Activated gamma-delta T cell treated with anti-CD3 and anti-CD28 coated beads, Interleukin-2, amount 50 U/mL, for 16 hours (primary cell): Measurements from ENCODE around the gene CD38.
A peak's percentile ranks its signal among the peaks of the same experiment; 100 is the strongest.
"Not testable (repeated sequence)": the region's sequence is repeated elsewhere in the genome, so short reads cannot be mapped to it uniquely, and the experiment has no call there.

ENCODE experiments used
- DNase-seq: peaks from one replicate; pipeline ENCODE4 v3.0.0-alpha.2; 2020; ENCODE audit warnings: low read depth

Gene CD38

DNA sequence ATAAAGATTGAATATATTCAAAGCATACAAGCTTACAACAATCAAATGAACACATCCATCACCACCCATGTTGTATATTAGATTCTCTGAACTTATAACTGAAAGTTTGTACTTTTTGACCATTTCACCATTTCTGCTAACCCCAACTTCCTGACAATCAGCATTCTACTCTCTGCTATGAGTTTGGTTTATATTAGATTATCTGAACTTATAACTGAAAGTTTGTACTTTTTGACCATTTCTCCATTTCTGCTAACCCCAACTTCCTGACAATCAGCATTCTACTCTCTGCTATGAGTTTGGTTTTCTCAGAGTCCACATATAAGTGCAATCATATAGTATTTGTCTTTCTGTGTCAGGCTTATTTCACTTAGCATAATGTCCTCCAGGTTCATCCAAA, 15.7 kb upstream of the CD38 start:
- DNase-seq = not testable (repeated sequence)

DNA sequence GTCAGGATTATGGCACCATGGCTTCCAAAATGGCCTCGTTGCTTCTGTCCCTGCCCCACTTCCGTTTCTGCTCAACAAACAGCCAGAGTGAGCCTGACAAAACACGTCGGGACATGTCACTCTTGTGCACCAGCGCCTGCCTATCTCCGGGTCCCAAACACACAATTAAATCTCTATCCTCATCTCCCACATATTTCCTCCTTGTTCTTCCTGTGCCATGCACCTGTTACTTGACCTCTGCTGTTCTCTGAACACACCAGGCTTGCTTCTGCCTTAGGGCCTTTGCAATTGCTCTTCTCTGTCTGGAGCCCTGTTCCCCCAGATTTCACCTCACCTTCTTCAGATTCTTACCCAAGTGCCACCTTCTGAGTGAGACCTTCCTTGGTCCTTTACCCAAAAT, 12.7 kb upstream of the CD38 start:
- no peak for DNase-seq

DNA sequence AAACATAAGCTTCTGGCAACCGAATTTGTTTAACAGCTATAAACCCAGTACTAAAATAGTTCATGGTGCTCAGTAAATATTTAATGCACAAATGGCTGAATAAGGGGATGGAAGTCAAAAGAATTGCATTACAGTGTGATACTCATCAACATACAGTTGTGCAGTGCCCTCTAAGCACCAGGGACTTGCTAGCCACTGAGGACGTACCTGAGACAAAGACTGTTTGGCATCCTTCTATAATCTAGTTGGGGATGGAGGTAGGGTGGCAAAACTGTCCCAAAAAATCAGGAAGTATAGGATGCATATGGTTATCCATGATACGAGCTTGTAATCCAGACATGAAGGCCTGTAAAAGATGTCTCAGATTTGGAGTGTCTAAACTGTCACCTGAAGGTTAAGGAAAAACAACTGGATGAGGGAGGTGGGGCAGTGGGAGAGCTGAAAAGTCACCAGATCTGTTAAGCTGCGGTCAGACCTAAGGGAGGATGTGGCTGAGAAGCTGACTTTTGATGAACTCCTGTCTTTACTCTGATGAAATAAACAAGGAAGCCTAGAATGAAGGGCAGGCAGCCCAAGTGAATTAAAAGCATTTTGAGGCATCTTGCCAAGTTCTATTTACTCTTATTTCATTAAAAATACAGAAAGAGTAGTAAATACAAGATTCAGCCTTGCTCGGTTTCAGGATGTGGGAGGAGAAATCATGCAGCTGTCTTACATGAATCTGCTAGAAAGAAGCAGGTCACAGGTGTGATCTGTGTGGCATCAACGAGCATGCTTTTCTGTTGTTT, 12.0 kb upstream of the CD38 start:
- peak; percentile 11 for DNase-seq

DNA sequence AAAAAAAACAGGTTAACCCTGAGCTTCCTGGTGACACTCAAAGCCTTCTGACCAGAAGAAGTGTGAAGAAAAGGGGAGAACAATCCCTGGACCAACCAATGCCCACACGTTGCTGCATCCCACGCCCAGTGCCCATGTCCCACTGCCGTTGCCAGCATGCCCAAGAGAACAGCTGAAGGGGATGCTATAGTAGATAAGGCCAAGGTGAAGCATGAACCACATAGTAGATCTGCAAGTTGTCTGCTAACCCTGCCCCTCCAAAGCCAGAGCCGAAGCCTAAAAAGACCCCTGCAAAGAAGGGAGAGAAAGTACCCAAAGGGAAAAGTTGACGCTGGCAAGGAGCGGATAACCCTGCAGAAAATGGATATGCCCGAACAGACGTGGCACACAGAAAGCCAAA, 11.3 kb upstream of the CD38 start:
- DNase-seq = no peak

DNA sequence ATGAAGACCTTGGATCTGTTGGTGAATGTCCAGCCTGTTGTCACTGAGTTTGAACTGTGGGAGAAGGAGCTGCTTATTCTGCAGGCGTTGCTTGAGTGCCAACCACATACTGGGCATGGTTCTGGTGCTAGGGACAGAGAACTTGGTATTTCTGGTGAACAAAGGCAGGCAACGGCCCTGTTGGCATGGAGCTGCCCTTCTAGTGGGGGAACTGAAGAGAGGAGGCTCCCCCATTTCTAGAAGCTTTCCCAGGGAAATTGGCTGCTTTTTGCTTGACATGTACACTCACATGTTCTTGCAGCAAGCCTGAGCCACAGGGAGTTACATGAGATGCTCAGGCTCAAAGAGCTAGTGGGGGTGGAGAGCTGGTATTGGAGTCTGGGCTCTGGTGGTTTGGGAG, 8.9 kb upstream of the CD38 start:
- no peak for DNase-seq

DNA sequence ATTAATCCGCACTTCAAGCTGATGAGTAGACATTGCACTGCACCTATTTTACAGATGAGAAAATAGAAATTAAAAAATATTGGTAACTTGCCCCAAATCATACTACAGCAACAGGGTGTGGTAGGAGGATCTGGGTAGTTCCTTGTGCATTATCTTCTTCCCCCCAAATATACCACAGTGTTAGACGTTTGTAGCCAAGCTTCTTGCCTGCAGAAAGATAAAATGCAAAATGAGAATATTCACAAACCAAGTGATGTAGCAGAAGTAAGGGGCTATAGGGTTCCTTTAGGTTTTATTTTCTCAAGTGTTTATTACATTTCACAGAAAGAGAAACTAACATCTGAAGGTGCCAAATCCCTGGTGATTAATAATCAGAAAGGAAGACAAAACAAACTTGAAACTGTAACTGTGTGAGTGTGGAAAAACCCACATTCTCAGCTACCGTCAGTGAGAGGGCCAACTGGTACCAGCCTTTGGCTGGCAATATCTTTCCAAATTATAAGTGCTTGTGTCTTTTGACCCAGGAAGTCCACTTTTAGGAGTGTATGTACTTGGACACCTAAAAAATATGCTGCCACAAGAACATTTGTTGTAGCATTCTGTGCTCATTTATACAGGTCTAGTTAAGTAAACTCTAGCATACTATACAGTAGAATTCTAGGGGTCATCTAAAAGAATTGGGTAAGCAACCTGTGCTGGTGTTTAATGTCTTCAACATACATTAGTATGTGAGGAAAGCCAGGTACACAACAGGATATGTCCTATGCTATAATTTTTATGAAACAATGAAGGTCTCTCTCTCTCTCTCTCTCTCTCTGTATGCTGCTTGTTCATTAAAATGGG, 6.7 kb upstream of the CD38 start:
- no peak for DNase-seq

DNA sequence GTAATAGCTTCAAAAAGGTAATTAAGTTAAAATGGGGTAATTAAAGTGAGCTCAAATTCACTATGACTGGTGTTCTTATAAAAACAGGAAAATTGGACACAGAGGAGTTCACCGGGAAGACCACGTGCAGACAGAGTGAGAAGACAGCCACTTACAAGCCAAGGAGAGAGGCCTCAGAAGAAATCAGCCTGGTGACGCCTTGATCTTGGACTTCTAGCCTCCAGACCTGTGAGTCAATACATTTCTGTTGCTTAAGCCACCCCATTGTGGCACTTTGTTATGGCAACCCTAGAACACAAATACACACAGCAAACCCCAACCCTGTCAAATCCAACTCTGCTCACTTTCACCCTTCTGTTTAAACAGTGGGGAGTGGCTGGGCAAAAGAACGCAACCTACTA, 4.1 kb upstream of the CD38 start:
- DNase-seq = no peak

DNA sequence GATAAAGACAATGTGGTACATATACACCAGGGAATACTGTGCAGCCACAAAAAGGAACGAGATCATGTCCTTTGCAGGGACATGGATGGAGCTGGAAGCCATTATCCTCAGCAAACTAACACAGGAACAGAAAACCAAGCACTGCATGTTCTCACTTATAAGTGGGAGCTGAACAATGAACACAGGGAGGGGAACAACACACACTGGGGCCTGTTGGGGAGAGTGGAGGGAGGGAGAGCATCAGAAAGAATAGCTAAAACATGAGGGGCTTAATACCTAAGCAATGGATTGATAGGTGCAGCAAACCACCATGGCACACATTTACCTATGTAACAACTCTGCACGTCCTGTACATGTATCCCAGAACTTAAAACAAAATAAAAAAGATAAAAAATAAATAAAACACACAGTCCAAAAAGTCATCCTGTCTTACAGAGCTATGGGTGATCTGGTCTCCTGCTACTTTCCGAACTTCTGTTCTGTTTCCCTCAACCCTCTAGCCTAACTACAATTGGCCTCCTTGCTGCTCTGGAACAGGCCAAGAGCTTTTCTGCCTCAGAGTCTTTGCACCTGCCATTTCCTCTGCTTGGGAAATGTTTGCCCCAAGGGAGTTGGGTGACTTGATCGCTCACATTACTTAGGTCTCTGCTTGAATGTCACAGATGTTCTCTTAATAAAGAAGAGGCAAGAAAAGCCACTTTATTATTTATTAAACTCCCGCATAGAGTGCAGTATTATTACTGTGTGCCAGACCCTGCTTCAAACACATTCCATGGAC, 1.1 kb upstream of the CD38 start:
- DNase-seq = no peak

DNA sequence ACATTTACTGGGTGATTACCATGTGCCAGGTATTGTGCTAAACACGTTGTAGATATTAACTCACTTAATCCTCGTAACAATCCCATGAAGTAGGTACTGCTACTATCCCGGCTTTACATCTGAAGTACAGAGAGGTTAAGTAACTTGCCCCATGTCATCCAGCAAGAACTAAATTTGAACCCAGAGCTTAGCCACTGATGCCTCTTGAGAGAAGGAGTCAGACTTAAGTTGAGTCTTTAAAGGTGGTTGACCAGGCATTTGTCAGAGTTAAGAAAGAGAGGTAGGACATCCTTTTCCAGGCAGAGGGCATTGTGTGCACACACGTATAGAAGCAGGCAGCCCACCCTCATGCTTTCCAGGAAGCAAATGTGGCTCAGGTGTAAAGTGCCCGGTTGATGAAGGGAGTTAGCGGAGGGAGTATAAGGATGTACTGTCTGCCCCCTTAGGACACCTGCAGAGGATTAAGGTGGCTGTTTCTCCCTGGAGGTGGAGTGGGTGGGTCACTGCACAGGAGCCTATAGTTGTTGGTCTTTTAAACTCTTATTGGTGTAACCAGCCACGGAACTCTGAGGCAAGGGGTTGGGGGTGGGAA, 335 bp upstream of the CD38 start:
- DNase-seq = peak; percentile 7

DNA sequence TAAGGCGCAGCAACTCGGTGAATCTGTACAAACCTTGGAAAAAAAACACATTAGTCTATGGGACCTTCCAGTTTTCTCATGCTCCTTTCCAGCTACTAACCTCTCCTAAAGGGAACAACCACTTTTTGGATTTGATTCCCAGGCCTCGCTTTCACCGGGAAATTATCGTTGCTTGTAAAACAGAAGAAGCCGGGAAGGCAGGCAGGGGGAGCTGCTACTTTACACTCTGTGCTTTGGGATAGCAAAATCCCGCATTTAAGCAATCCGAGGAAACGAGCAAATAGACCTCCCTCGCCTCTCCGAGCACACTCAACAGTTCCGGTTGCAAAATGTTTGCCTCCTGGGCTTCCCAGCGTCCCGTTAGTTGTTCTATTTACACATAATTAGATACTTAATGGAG, 1.2 kb downstream of the CD38 start:
- DNase-seq = no peak

DNA sequence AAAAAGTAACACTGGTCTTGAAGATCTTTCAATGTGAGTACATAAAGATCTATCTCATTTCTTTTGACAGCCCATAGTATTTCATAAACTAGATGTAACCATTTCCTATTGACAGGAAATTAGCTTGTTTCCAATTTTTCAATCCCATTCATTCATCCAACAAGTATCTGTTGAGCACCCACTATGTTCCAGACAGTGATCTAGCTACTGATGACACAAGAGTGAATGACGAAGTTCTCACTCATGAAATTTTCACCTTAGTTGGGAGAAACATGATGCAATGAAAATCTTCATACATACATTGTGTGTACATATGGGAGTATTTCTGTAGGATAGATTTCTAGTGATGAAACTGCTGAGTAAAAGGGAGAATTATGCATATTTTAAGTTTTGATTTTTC, 1.7 kb downstream of the CD38 start:
- no peak for DNase-seq

DNA sequence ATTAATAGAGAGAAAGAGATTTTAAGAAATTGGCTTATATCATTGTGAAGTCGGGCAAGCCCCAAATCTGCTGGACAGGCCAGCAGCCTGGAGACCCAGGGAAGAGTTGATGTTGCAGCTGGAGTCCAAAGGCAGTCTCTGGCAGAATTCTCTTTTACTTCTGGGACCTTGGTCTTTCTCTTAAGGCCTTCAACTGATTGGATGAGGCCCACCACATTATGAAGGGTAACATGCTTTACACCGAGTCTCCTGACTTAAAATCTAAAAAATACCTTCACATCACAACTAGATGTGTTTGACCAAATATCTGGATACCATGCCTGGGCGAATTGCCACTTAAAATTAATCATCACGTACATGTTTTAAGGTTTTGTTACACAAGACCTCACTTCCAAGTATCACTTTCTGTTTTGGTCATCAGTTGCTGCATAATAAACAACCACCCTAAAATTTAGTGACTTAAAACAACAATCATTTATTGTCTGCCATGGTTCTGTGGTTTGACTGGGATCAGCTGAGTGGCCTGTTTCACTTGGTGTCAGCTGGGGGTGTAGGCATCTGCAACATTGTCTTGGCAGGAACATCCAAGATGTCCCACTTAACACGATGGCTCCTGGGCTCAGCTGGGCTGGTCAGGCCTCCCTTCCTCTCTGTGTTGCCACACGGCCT, 3.4 kb downstream of the CD38 start:
- no peak for DNase-seq

DNA sequence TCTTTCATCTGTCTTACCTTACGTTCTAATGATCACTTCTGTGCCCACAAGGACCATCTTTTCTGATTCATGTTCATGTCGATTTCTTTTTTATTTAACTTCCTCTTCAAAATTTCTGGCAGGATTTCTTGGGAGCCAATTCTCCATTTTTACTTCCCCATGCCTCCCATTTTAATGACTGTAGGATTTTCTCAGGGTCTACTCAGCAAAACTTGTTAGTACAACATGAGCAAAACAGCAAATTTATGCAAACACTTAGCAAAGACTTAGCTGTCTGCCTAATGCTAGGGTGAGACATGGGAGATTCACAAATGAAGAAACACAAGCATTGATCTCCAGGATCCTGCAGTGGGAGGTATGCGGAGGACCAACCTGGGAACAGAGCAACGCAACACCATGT, 5.5 kb downstream of the CD38 start:
- DNase-seq = no peak

DNA sequence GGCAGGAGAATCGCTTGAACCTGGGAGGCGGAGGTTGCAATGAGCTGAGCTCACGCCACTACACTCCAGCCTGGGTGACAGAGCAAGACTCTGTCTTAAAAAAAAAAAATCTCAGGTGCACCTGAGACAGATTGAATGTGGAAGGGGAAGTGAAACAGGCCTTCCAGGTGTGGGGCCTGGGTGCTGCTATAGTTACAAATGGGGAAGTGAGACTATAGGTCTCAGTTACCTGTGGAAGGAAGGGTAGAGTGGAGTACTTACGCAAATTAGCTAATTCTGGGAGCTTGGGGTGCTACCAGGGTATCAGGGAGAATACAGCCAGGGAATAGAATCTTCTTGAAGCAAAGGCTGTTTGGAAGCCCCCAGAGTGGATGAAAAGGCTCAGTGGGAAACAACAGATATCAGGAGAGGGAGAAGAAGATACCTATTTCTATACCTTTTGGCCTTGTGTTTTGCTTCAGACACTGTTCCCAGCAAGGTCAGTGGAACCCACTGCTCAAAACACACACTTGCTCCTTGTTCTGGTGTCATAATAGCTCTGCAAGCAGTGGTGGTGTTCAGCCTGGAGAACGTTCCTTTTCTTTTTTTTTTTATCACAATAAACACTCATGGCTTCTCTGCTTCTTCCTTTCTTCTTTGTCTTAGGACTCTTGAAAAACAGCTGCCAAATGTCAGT, 7.0 kb downstream of the CD38 start:
- no peak for DNase-seq

DNA sequence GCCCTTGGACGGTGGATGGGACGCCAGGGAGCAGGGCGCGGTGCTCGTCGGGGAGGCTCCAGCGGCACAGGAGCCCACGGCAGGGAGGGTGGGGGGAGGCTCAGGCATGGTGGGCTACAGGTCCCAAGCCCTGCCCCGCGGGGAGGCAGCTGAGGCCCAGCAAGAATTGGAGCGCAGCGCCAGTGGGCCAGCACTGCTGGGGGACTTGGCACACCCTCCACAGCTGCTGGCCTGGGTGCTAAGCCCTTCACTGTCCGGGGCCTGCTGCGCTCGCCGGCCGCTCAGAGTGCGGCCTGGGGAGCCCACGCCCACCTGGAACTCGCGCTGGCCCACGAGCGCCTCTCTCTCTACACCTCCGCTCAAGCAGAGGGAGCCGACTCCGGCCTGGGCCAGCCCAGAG, 8.6 kb downstream of the CD38 start:
- no peak for DNase-seq

DNA sequence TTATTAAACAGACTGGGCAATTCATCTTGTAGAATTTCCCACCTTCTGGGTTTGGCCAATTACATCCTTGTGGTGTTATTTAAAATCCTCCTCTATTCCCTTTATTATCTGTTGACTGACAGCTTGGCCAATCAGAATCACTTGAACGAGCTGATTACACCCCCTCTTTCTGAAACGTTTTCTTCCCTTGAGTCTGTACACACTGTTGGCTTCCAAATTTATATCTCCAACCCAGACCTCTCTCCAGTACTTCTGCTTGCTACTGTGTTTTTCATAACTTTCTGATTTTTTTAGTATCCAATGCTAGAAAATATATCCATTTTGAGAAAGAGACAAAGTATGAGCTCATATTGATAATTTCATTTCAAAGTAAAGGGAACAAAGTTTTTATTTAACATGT, 14.8 kb downstream of the CD38 start:
- no peak for DNase-seq

DNA sequence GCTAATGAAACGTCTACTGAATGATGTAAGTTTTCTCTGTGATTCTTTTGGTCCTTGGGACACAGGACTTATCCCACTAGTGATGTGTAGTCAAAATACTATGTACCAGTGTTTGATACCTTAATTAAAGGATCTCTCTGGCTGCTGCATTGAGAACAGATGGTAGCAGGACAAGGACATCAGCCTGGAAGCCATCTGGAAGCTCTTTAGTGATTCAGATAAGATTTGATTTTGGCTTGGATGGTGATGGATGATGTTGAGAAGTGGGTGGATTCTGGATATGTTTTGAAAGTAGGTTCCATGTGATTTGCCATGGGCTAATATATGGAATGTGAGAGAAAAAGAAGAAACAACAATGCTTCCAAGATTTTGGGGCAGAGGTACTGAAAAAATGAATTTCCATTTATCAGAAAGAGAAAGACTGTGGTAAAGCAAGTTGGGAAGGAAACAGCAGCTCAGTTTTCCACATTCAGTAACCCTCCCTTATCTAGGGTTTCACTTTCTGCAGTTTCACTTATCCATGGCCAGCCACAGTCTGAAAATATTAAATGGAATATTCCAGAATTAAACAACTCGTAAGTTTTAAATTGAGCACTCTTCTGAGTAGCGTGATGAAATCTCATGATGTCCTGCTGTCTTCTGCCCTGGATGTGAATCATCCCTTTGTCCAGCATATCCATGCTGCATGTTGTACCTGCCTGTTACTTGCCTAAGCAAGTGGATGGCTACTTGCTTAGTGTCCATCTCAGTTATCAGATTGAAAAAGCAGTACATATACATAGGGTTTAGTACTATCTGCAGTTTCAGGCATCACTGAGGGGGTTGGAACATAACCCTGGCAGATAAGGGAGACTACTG, 15.6 kb downstream of the CD38 start:
- no peak for DNase-seq

DNA sequence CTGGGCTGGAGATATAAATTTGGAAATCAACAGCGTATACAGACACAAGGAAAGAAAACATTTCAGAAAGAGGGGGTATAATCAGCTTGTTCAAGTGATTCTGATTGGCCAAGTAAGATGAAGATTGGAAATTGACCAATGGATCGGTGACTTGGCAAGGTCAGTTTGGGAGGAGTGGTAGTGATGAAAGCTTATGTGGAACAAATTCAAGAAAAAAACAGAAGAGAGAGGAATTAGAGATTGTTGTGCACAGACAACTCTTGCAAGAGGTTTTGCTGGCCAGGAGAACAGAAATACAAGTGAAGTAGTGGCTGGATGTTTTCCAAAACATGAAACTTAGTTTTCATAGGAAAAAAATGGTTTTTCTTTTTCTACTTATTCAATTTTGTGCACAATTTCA, 16.3 kb downstream of the CD38 start:
- DNase-seq = no peak

DNA sequence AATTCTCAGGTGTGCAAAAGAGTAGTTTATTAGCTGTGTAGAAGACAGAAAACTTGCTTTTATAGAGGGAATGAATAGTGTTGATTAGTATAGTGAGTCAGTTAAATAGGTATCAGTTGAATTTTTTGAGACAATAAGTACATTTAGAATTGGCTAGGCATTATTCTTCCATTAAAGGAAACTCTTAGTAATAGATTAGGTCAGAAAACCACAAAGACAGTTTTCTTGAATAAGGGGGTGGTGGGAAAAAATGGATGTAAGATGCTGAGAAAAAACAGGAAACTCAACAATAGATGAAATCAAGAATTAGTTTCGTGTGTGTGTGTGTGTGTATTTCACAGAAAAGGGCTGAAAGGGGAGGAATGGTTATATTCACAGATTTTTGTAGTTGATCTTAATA, 16.8 kb downstream of the CD38 start:
- no peak for DNase-seq

DNA sequence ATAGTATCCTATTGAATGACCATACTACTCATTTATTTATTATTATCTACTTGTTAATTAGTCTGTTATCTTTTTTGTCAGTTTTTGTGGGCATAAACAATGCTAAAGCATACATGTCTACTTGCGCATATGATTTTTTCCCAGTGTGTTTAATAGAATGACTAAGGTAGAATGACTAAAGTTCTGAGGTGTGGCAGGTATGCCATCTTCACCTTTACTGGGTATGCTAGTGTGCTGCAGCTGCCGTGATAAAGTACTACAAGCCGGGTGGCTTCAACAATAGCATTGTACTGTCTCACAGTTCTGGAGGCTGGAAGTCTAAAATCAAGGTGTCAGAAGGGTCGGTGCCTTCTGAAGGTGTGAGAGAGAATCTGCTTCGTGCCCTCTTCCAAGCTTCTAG, 19.2 kb downstream of the CD38 start:
- DNase-seq = no peak
